Colonic mucosa (tissue), 4 donors: ENCODE results near the gene COQ2. TPM values are rescaled to one million over a fixed set of nuclear protein-coding genes. Genes with fewer than 3 reads are reported as not detected.
"Not testable (repeated sequence)": the region's sequence is repeated elsewhere in the genome, so short reads cannot be mapped to it uniquely, and the experiment has no call there.

Experiments
- DNase-seq: peaks from one replicate; pipeline ENCODE4 v3.0.0-alpha.2; 2020
- H3K27ac ChIP-seq: fragments of 200-600 bp; one replicate; pipeline ENCODE4 v1.8.0; 2021
- H3K27me3 ChIP-seq: fragments of 200-600 bp; one replicate; pipeline ENCODE4 v1.8.0; 2021
- H3K36me3 ChIP-seq: fragments of 200-600 bp; one replicate; pipeline ENCODE4 v1.8.0; 2021
- H3K4me1 ChIP-seq: fragments of 200-600 bp; one replicate; pipeline ENCODE4 v1.8.0; 2021; ENCODE audit warnings: mild to moderate bottlenecking
- H3K4me3 ChIP-seq: fragments of 200-600 bp; one replicate; pipeline ENCODE4 v1.8.0; 2021
- H3K9ac ChIP-seq, 2 donors: one replicate each; pipeline ENCODE4 v1.7.0; 2013; ENCODE audit warnings: control low read depth in 2 of 2, low read depth in 2 of 2, low read length in 2 of 2
- H3K9me3 ChIP-seq: fragments of 200-600 bp; one replicate; pipeline ENCODE4 v1.8.0; 2021
- CTCF ChIP-seq: fragments of 200-600 bp; IDR thresholded peaks from one replicate; pipeline ENCODE4 v1.8.0; 2022; ENCODE audit warnings: antibody characterized with exemption, mild to moderate bottlenecking
- intact Hi-C: fragments of 100-400 bp; cut with DNase I; formaldehyde crosslinking; loops from one replicate; pipeline ENCODE4 v1.14.1; 2022
- total RNA-seq, 2 donors: library from RNA; stranded (reverse); fragmentation: NEBNext Ultra II Directional in 1 of 2; extraction: Animal tissue kit (Norgen Biotek cat#: 25700) in 1 of 2; gene quantifications; one replicate each; pipeline ENCODE4 v1.2.1, GENCODE V29; 2021
- donor health status: healthy.
- donor health status: DM: no; HTN: no; CAD: no.
- donor health status: DM: no; HTN: no; CAD: no.

Gene COQ2
- total RNA-seq, 2 donors from 2014 or later: 23.4 to 28.3 TPM

- no peak for DNase-seq
- H3K4me3 ChIP-seq: no peak overlapping the region
- H3K9me3 ChIP-seq: no peaks in the 10 kb centered on the region
- no peak for TF ChIP-seq CTCF
- H3K27ac ChIP-seq: no peak overlapping the region
- intact Hi-C loops: no loop called here
- no peaks in the 10 kb centered on the region for H3K36me3 ChIP-seq
- H3K4me1 ChIP-seq: no peaks in the 10 kb centered on the region
- no peak overlapping the region for H3K9ac ChIP-seq
- H3K27me3 ChIP-seq: no peaks in the 10 kb centered on the region
These were observed 43.5 kb downstream of the COQ2 start for GRCh38 chr4:83241132-83241531.

- TF ChIP-seq CTCF: no peak
- no peaks in the 10 kb centered on the region for H3K4me1 ChIP-seq
- no peaks in the 10 kb centered on the region for H3K9me3 ChIP-seq
- no peak overlapping the region for H3K9ac ChIP-seq
- H3K36me3 ChIP-seq: no peaks in the 10 kb centered on the region
- no peak for DNase-seq
- no peaks in the 10 kb centered on the region for H3K27me3 ChIP-seq
- H3K27ac ChIP-seq: no peak overlapping the region
- intact Hi-C loops: no loop called here
- no peak overlapping the region for H3K4me3 ChIP-seq
These were observed 44.2 kb downstream of the COQ2 start for GRCh38 chr4:83240379-83240875.

- no peak overlapping the region for H3K27ac ChIP-seq
- H3K4me1 ChIP-seq: no peaks in the 10 kb centered on the region
- no peaks in the 10 kb centered on the region for H3K9me3 ChIP-seq
- H3K36me3 ChIP-seq: no peaks in the 10 kb centered on the region
- TF ChIP-seq CTCF: no peak
- H3K27me3 ChIP-seq: no peaks in the 10 kb centered on the region
- no peak overlapping the region for H3K4me3 ChIP-seq
- H3K9ac ChIP-seq: no peak overlapping the region
- intact Hi-C loops: no loop called here
- DNase-seq: no peak
These were observed 46.0 kb downstream of the COQ2 start for GRCh38 chr4:83238393-83239248.

GRCh38 chr4:83237591-83237990 lies 47.0 kb downstream of the COQ2 start:
- Histone ChIP-seq H3K4me1 (no peaks in the 10 kb centered on the region), H3K9ac (no peak overlapping the region), H3K4me3 (no peak overlapping the region), H3K9me3 (no peaks in the 10 kb centered on the region), H3K27me3 (no peaks in the 10 kb centered on the region), H3K36me3 (no peaks in the 10 kb centered on the region), H3K27ac (no peak overlapping the region)
- TF ChIP-seq CTCF: no peak
- no peak for DNase-seq
- intact Hi-C loops: no loop called here

- intact Hi-C loops, H3K27me3 ChIP-seq: not testable (repeated sequence)
These were observed 48.9 kb downstream of the COQ2 start for GRCh38 chr4:83235645-83236133.

More at GRCh38 chr4:83235645-83236133, 48.9 kb downstream of the COQ2 start:
- not testable (repeated sequence) for H3K4me3 ChIP-seq, H3K9me3 ChIP-seq, DNase-seq, H3K9ac ChIP-seq, H3K4me1 ChIP-seq, H3K27ac ChIP-seq, H3K36me3 ChIP-seq
